Mesothelial cell of epicardium (in vitro differentiated cells): ENCODE data around the gene MEIS2. TPM values are rescaled to one million over a fixed set of nuclear protein-coding genes. Genes with fewer than 3 reads are reported as not detected.

Experiments used
- DNase-seq, 2 experiments: peaks; one replicate each; pipeline ENCODE4 v3.0.0; 2021; ENCODE audit warnings: low spot score in 2 of 2; ENCODE audit not compliant: unreplicated experiment in 2 of 2
- H3K27ac Mint-ChIP-seq: 2 replicates; pipeline ENCODE4 v1.8.0; 2021; ENCODE audit warnings: mixed read lengths
- H3K27me3 Mint-ChIP-seq: 2 replicates; pipeline ENCODE4 v1.8.0; 2021; ENCODE audit warnings: low read depth, mixed read lengths
- H3K36me3 Mint-ChIP-seq: 2 replicates; pipeline ENCODE4 v1.8.0; 2021; ENCODE audit warnings: mixed read lengths
- H3K4me1 Mint-ChIP-seq: 2 replicates; pipeline ENCODE4 v1.8.0; 2021; ENCODE audit warnings: mixed read lengths
- H3K4me3 Mint-ChIP-seq: 2 replicates; pipeline ENCODE4 v1.8.0; 2021; ENCODE audit warnings: mild to moderate bottlenecking, moderate library complexity, mixed read lengths
- H3K9me3 Mint-ChIP-seq: 2 replicates; pipeline ENCODE4 v1.8.0; 2021; ENCODE audit warnings: mixed read lengths
- total RNA-seq: library from RNA; stranded (reverse); gene quantifications from 3 replicates; pipeline ENCODE4 v1.2.1, GENCODE V29; 2021
- TF ChIP-seq, protein P1 (sequence below): fragments of 200-600 bp; sonication (generic); IDR thresholded peaks from one replicate; pipeline ENCODE4 v1.5.0; 2021; ENCODE audit warnings: antibody characterized with exemption; ENCODE audit not compliant: unreplicated experiment

MEIS2 gene
- total RNA-seq, 1 donor from 2014 or later: 397 TPM

DNA sequence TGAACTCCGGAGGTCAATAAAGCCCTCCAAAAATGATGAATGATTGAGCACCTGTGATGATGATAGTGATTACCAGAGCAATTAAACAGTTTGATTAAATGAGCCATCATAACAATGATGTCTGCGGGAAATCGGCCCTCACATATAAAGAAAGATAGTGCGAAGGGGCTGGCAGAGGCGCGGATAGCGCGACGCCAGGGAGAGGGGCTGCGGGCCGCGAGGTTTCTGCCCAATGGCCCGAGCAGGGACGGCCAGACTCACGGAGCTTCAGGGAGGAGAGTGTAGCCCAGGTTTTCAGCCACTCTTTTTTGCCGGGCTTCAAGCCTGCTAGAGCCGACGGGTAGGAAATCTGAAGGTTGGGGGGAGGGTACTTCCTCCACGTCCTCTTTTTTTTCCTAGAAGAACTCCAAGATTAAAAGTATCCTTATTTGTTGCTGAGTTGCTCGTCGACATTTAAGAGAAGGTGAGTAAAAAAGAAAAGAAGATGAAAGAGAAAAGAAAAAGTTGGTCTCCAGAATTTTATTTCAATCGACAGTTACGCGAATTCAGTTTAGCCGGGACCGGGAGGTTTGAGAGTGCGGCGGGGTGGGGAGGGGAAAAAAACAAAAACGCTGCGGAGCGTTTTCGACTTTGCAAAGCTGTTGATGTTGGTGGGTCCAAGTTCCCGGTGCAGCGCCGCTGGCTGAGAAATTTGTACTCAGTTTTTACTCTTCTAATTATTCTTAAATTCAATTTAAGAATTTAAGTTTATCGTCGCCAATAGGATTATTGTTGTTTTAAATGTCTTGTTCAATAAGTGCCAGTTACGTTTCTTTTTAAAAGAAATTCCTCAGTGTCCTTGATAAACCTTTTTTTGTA lies 2.2 kb upstream of the MEIS2 start:
- Mint-ChIP-seq H3K9me3 (no peaks in the 10 kb centered on the region), H3K4me3 (peak overlapping the region; percentile 98), H3K27ac (peak overlapping the region; percentile 100), H3K36me3 (peaks cover 11% of the 10 kb centered on the region), H3K4me1 (peaks cover 27% of the 10 kb centered on the region), H3K27me3 (peaks cover 2% of the 10 kb centered on the region)
- peak in 1 of 2 experiments; percentile 55 for DNase-seq
- TF ChIP-seq, protein P1, sequence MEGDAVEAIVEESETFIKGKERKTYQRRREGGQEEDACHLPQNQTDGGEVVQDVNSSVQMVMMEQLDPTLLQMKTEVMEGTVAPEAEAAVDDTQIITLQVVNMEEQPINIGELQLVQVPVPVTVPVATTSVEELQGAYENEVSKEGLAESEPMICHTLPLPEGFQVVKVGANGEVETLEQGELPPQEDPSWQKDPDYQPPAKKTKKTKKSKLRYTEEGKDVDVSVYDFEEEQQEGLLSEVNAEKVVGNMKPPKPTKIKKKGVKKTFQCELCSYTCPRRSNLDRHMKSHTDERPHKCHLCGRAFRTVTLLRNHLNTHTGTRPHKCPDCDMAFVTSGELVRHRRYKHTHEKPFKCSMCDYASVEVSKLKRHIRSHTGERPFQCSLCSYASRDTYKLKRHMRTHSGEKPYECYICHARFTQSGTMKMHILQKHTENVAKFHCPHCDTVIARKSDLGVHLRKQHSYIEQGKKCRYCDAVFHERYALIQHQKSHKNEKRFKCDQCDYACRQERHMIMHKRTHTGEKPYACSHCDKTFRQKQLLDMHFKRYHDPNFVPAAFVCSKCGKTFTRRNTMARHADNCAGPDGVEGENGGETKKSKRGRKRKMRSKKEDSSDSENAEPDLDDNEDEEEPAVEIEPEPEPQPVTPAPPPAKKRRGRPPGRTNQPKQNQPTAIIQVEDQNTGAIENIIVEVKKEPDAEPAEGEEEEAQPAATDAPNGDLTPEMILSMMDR: no peak

GRCh38 chr15:37101980-37102304 lies 1.6 kb upstream of the MEIS2 start:
- peak overlapping the region; percentile 100 for H3K27ac Mint-ChIP-seq
- DNase-seq: peak in 1 of 2 experiments; percentile 42
- TF ChIP-seq, protein P1: no peak
- H3K4me3 Mint-ChIP-seq: peak overlapping the region; percentile 98
- peaks cover 17% of the 10 kb centered on the region for H3K36me3 Mint-ChIP-seq
- H3K9me3 Mint-ChIP-seq: no peaks in the 10 kb centered on the region
- peaks cover 2% of the 10 kb centered on the region for H3K27me3 Mint-ChIP-seq
- peaks cover 22% of the 10 kb centered on the region for H3K4me1 Mint-ChIP-seq

GRCh38 chr15:37100966-37101215 lies 542 bp upstream of the MEIS2 start:
- Mint-ChIP-seq H3K4me1 (peaks cover 14% of the 10 kb centered on the region), H3K27ac (peak overlapping the region; percentile 100), H3K4me3 (peak overlapping the region; percentile 98), H3K9me3 (no peaks in the 10 kb centered on the region), H3K36me3 (peaks cover 27% of the 10 kb centered on the region), H3K27me3 (peaks cover 2% of the 10 kb centered on the region)
- no peak for DNase-seq
- TF ChIP-seq, protein P1: no peak

GRCh38 chr15:37099319-37100108 lies 835 bp downstream of the MEIS2 start:
- H3K27ac Mint-ChIP-seq: peak overlapping the region; percentile 100
- H3K4me3 Mint-ChIP-seq: peak overlapping the region; percentile 98
- peaks cover 11% of the 10 kb centered on the region for H3K4me1 Mint-ChIP-seq
- H3K36me3 Mint-ChIP-seq: peaks cover 37% of the 10 kb centered on the region
- no peaks in the 10 kb centered on the region for H3K9me3 Mint-ChIP-seq
- DNase-seq: peak in 1 of 2 experiments; percentile 59
- TF ChIP-seq, protein P1: no peak
- H3K27me3 Mint-ChIP-seq: peaks cover 2% of the 10 kb centered on the region

- peak overlapping the region; percentile 98 for H3K4me3 Mint-ChIP-seq
- peaks cover 2% of the 10 kb centered on the region for H3K27me3 Mint-ChIP-seq
- no peaks in the 10 kb centered on the region for H3K9me3 Mint-ChIP-seq
- TF ChIP-seq, protein P1: no peak
- H3K4me1 Mint-ChIP-seq: peaks cover 16% of the 10 kb centered on the region
- peaks cover 38% of the 10 kb centered on the region for H3K36me3 Mint-ChIP-seq
- peak overlapping the region; percentile 100 for H3K27ac Mint-ChIP-seq
- peak in 1 of 2 experiments; percentile 53 for DNase-seq
Observed at GRCh38 chr15:37098468-37099318, 1.7 kb downstream of the MEIS2 start.
